Activated naive CD8-positive, alpha-beta T cell treated with anti-CD3 and anti-CD28 coated beads, Interleukin-2, amount 50 U/mL, for 16 hours (primary cell): ENCODE data around the gene MADD.

ENCODE experiments used
- DNase-seq: peaks from one replicate; pipeline ENCODE4 v3.0.0-alpha.2; 2020; ENCODE audit warnings: low read depth, low spot score

The MADD gene

DNA sequence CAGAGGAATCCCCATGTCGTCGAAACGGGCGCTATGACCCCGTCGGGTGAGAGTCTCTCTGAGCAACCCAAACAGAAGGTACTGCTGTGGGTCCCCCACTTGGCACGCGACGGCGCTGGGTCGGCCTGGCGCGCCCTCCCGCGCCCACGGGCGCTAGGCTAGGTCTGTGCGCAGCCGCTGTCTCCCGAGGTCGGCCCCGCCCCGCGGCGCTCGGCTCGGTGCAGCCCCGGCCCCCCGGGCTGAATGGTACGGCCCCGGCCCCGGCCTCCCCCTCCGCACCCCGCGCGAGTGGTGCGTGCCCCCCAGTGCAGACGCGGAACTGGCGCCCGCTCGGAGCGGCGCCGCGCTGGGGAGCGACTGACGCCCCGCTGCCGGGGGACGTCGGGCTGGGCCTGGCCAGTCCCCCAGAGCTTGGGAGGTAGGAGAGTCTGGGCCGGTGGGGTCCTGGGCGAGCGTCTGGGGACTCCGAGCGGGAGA is at the start of gene MADD:
Gene MADD, plus strand, starts transcription at position 305 of the 477 bp plus-strand sequence.
- peak; percentile 83 for DNase-seq

DNA sequence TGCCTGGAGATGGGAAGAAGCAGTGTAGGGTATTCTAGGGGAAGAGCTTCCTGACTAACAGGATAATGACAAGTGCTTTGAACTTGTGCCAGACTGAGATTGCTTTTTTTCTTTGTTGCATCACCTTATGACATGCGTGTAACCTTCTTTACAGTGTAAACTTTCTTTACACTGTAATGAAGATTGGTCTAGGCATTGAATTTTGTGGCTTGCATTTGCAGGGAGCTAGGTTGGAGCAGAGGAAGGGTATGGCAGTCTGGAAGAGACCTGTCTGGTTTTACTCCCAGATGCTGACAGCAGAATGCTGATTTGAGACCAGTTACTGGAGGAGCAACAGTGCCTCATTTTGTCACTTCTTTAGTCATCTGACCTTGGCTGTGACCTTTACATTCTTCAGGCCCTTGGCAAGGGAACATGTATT is 49.5 kb upstream of the MADD start:
- DNase-seq = no peak

DNA sequence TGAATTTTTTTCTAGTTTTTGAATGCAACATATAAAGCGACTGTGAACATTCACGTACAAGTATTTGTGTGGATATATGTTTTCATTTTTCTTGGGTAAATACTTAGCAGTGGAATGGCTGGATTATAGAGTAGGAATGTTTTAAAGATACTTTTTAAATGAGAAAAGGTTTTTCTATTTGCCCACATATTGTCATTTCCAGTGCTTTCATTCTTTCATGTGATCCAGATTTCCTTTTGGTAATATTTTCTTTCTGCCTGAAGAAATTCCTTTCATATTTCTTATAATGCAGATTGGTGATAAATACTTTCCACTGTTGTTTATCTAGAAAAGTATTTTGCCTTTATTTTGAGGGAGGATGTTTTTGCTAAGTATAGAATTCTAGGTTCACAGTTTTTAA is 47.2 kb upstream of the MADD start:
- DNase-seq = no peak

DNA sequence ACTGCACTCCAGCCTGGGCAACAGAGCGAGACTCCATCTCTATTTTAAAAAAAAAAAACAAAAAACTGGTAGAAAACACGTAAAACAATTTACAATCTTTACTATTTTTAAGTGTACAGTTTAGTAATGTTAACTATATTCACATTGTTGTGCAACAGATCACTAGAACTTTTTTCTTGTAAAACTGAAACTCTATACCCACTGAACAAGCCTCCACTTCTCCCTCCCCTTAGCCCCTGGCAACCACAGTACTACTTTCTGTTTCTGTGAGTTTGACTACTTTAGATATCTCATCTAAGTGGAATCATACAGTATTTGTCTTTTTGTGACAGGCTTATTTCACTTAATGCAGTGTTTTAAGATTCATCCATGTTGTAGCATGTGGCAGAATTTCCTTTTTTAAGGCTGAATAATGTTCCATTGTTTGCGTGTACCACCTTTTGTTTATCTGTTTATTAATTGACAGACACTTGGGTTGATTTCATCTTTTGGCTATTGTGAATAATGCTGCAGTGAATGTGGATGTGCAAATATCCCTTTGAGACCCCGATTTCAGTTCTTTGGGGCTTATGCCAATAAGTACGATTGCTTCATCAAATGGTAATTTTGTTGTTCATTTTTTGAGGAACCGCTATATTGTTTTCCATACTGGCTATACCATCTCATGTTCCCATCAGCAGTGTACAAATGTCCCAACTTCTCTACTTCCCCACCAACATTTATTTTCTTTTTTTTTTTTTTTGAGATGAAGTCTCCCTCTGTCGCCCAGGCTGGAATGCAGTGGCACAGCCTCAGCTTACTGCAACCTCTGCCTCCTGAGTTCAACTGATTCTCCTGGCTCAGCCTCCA is 44.2 kb upstream of the MADD start:
- no peak for DNase-seq

DNA sequence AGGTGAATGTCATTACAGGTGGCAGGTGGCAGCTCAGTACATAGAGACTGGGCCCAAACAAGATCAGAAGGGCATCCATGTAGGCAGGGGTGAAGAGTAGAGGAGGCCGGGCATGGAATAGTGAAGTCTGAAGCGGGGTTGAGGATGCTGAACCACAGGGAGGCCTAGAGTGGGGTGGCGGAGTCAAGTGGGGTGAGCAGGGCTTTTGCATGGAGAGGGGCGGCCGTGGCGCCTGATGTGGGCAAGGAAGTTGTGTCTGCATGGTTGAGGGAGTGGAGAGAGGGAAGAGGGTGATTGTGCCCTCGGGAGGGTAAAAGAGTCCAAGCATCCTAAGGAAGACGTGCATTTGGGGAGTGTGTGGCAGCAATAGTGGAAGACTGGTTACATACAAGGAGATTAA is 40.8 kb upstream of the MADD start:
- DNase-seq = no peak

DNA sequence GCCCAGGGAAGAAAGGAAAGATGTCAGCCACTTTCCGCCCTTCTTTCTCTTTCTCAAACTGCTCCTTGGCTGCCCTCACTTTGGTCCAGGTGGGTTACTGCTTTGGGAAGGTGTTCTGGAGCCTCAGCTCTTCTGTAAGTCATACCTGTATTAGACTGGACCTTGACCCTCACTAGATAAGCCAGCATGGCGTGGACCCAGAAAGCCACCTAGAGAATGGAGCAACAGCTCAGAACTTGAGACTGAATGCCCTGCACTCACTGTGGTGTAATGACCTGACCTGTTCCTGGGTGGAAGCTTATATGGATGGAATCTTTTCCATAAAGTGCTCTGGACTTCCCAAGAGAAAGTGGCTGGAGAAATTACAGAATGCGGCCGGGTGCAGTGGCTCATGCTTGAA is 36.9 kb upstream of the MADD start:
- DNase-seq = no peak

DNA sequence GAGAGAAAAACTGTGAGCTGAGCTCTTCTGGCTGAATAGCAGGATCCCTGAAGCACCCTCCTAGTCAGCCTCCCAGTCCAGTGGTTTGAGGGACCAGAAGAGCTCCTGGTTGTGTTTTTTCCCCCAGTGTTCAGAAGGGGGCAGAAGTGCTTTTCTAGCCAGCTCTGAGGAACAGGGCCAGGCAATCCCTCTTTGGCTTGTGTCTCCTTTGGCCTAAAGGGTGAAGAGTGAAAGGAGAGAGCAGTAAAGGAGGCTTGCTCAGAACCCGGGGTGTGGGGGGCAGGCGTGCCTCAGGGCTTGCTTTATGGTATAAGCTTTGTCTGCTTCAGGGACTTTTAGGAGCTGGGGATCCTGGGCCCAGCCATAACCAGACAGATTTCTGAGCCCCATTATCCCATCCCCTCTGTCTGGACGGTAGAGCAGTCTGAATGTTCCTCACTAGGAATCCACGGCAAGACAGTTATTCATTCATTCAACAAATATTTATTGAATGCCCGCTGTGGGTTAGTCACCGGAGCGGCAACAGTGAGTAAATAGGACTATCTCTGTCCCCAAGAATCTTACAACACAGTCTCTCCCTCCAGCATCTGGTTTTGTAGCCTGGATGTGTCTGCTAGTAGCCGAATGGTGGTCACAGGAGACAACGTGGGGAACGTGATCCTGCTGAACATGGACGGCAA is 35.8 kb upstream of the MADD start:
- DNase-seq = no peak

DNA sequence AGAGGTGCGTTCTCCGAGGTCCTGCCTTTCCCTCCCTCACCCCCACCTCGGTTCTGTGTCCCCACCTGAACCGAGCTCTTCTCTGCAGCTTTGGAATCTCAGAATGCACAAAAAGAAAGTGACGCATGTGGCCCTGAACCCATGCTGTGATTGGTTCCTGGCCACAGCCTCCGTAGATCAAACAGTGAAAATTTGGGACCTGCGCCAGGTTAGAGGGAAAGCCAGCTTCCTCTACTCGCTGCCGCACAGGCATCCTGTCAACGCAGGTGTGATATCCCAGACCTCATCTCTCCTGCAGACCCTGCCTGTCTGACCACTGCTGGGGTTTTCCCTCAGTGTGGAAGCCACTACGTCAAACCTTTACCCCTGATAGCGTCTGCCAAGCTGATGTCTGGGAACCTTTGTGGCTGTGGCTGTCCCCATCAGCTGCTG is 35.2 kb upstream of the MADD start:
- no peak for DNase-seq

DNA sequence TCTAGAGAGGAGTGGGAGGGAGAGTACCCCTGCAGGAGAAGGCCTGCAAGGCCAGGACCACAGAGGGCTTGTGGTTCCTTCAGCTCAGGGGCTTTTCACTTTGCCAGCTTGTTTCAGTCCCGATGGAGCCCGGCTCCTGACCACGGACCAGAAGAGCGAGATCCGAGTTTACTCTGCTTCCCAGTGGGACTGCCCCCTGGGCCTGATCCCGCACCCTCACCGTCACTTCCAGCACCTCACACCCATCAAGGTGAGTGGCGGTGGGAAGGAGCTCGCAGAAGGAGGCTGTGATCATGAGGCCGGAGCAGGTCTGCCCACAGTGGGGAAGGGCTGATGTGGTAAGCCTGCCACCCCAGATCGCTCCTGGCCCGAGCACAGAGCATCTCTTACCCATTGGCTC is 34.8 kb upstream of the MADD start:
- DNase-seq = no peak

DNA sequence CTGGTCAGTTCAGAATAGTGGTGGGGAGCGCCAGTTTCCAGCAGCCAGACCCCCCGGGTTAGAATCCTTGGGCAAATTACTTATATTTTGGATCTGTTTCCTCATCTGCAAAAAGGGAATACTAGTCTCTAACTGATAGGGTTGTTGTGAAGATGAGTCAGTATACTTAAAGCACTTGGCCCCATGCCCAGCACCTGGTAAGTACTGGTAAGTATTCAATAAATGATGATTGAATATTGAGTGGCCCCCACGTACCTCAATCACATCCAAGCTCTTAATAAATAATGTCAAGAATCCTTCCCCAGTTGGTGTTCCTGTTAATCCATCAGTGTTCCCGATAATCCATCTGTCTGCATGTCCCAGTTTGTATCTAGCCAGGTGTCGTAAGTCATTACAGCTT is 33.5 kb upstream of the MADD start:
- no peak for DNase-seq

DNA sequence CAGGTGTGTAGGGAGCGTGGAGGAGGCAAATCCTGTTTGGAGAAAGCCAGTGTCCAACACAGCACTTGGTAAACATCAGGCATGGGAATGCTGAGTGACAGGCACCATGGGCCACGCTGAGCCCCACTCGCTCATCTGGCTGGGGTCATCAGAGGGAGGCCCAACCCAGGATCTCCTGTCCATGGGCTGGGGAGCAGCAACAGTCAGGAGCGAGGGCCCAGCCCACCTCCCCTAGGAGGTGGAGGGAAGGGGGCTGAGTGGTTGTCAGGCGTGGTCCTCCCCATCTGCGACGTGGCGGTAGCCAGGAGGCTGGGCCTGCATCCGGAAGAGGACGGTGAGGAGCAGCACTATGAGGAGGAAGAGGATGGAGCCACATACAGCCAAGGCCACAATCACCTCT is 30.1 kb upstream of the MADD start:
- DNase-seq = no peak

DNA sequence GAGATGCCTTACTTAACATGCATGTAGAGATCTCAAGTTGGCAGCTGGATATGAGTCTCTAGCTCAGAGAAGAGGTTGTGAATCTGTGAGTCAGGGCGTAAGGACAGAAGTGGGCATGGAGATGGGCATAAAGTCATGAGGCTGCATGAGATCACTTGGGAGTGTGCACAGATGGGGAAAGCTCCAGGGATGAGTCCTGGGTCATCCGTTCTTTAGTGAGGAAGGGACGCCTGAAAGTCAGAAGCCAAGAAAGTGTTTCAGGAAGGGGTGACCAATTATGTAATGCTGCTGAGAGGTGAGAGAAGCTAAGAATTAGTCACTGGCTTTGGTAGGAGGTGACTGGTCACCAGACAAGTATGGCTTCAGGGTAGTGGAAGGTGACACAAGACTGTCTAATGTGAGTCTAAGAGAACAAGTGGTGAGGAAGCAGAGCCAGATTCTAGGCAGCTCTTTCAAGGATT is 28.1 kb upstream of the MADD start:
- DNase-seq = no peak

DNA sequence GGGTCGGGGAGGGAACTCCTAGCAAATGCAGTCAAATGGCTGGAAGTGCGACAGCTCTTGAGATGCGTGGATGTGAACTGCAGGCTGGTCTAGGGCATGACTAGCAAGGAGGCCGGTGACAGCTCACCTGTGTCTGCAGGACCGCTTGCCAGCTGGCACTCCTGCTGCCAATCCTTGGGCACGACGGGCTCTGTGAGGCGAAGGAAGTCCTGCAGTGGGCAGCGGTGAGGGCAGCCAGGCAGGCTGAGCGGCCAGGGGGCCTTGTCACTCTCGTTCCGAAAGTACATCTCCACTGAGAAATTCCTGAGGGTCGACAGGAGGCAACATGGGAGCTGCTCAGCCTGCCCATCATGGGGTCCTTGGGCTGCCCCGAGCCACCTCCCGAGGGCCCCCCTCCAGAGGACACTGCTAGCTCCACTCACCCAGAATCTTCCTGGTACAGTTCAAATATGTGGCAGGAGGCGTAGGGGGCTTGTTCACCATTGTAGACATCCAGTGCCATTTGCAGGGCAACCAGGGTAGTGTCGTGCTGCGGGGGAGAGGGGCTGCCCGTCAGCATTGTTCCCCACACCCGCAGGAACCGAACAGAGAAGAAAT is 27.2 kb upstream of the MADD start:
- no peak for DNase-seq

DNA sequence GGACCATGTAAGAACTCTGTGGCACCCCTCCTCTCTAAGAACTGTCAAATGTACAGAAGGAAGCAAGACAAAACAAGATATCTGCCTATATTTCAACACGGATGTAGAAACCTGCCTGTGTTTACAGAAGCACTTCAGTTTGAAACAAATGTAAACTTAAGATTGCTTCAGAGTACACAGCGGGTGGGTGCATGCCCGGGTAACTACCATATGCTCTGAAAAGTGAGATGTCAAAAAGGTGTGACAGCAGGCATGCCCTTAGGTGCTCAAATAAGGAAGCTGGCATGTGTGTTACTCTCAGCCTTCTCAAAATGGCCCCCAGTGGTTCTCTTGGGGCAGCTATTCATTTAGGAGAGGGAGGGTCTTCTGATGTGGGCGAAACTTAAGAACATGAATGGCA is 26.5 kb upstream of the MADD start:
- DNase-seq = no peak

DNA sequence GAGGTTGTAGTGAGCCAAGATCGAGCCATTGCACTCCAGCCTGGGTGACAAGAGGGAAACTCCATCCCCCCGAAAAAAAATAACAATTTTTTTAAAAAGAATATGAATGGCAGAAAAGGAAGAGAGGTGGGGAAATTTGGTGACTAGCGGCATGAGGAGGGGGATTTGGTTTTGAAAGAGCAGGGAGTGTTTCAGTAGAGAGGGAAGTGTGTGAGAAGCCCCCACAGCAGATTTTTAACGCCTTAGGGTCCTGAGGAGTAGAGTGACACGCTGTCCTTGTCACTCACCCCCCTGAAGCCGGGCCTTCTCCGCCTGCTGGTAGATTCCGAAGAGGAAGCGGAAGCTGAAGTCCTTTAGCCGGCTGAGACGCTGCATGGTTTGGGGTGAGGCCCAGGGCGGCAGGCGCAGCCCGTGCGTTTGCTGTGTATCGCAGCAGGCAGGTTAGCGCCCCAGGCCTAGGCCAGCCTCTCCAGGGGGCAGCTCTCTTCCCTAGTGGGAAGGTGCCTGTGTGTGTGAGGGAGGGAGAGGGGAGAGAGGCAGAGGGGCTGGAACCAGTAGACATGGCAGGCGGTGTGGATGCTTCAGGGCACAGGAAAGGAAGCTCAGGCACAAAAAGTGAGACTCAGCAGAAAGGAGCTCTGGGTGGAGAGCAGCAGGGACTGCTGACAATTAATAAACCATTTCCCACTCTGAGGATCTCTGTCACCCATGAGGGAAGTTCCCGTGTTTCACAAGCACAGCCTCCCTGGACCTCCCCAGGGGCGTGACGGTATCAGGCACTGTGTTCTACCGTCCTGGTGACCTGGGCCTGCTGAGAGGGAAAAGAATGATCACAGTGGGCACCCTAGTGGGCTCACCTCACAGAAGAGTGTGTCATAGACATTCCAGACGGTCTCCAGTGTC is 25.2 kb upstream of the MADD start:
- no peak for DNase-seq

DNA sequence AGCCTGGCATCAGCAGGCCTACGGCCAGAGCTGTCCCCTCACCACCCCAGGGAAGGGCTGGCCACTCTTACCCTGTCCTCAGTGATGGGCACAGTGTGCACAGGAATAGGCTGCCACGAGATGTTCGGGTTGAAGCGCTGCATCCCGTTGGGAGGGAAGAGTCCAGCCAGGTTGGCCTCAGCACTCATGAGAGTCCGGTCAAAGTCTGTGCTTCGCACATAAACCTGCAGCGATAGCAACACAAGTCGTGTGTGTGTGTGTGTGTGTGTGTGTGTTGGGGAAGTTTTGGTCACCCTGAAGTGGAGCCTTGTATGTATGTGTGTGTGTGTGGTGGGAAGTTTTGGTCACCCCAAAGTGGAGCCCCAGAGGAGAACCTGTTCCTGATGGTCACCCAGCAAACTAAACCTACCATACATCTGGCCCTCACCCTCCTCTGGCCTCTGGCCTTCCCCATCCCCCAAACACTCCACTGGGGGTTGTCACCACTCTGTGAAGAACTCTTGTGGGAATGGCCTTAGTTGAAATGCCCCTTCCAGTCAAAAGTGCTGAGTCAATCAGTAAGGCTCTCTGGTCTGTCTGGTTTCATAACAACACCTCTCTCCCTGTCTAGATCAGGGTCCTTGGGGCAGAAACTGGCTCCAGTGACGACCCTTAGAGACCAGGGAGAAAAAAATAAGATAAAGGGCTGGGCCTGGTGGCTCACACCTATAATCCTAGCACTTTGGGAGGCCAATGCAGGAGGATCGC is 24.1 kb upstream of the MADD start:
- DNase-seq = no peak

DNA sequence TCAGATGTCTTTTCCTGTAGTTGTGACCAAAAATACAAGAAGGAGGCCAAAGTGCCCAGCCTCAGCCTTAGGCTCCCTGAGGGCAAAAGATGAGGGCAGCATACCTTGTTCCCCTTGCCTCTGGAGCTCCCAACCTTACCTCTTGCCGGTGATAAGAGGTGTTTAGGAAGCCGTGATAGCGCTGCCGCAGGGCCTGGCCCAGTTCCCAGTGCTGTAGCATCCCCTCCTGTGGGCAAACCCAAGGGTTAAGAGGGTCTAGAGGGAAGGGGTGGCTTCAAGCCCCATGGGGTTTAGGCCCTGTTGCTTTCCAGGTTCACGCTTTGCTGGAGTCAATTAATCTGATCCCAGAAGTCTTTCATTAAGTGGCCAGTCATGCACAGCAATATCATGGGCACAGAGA is 22.4 kb upstream of the MADD start:
- no peak for DNase-seq

DNA sequence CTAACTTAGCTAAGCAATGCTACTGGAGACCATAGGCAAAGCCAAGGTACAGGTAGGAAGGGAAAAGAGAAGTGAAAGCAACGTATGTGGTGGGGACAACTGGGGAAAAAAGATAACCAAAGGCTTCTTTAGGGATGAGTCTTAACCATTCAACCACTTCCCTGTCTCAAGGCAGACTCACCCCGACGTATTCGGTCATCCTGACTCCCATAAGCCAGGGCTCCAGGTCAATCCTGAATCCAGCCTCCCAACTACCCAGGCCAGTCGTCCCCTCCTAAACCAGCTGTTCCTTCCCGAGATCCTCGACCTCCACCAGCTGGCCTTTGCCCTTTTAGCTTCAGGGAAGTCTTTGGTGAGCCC is 21.6 kb upstream of the MADD start:
- no peak for DNase-seq

DNA sequence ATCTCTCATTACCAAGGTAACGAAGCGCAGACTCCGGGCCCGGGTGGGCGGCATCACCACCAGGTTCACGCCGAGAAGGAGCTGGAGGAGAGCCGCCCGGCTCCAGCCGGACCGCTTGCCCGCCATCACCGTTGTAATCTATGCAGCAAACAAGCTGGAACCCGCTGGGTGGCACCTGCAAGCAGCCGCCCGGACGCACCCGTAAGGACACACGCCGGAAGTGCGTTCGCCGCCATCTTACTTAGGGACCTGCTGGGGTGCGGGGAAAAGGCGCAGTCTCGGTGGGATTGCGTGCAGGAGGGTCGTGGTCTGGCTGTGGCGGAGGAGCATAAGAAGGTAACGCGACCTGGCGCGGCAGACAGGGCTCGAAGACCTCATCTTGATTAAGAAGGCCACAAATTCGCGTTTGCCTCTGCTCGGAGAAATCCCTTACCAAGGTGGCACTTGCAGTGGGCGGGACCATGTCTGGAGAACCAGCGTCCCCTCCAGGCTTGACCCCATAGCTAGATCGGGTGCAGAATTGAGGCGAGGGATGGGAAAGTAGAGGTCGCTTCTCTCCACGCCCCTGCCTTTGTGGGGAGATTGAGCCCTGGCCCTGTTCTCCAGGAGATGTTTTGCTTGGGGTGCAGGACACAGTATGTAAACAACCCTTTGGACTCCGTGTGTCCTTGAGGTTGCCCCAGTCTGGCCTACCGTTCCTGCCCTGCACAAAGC is 21.1 kb upstream of the MADD start, which contains the start of gene ACP2:
Gene ACP2, minus strand, starts transcription at position 151 of the 714 bp plus-strand sequence. Its CDS starts 25 bp downstream, at position 126.
- peak; percentile 68 for DNase-seq

DNA sequence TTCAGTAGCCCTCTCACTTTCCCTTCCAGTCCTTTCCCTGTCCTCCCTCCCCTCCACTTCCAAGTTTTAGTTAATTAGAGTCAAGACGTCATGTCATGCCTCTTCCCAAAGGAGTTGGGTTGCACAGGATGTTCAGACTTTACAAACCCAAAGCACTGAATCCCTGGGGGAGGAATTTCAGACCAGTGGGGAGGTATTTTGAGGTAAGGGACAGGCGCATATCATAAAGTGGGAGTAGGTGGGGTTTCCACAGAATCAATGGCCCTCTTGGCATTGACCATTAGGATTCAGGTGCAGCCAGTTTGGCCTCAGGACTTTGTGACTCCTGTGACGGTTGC is 20.6 kb upstream of the MADD start:
- no peak for DNase-seq
